GM21423 (cell line): ENCODE measurements around the gene ASTN2.

Experiments used
- ATAC-seq: cut with Tn5 transposase; IDR thresholded peaks from one replicate; pipeline ENCODE4 v1.9.1; 2021; ENCODE audit warnings: mild to moderate bottlenecking, moderate library complexity; ENCODE audit not compliant: unreplicated experiment

Gene ASTN2

GRCh38 chr9:117253261-117253660 lies 161.6 kb downstream of the ASTN2 start:
- ATAC-seq: no peak

- ATAC-seq: no peak
Measured at GRCh38 chr9:117250610-117251215, 164.1 kb downstream of the ASTN2 start.

GRCh38 chr9:117249799-117250198 lies 165.1 kb downstream of the ASTN2 start:
- ATAC-seq: no peak

- ATAC-seq: no peak
Measured at GRCh38 chr9:117247266-117247665, 167.6 kb downstream of the ASTN2 start.

GRCh38 chr9:117245175-117245829 lies 169.6 kb downstream of the ASTN2 start:
- no peak for ATAC-seq

GRCh38 chr9:117242082-117242481 lies 172.8 kb downstream of the ASTN2 start:
- ATAC-seq: no peak

GRCh38 chr9:117239428-117239827 lies 175.4 kb downstream of the ASTN2 start:
- ATAC-seq: no peak

GRCh38 chr9:117234103-117234502 lies 180.8 kb downstream of the ASTN2 start:
- ATAC-seq: no peak

- no peak for ATAC-seq
Measured at GRCh38 chr9:117233016-117233415, 181.8 kb downstream of the ASTN2 start.

- no peak for ATAC-seq
Measured at GRCh38 chr9:117232281-117232680, 182.6 kb downstream of the ASTN2 start.

- ATAC-seq: no peak
Measured at GRCh38 chr9:117231012-117231411, 183.8 kb downstream of the ASTN2 start.

- ATAC-seq: no peak
Measured at GRCh38 chr9:117224695-117225094, 190.2 kb downstream of the ASTN2 start.

- no peak for ATAC-seq
Measured at GRCh38 chr9:117218951-117219350, 195.9 kb downstream of the ASTN2 start.

GRCh38 chr9:117214416-117214815 lies 200.4 kb downstream of the ASTN2 start:
- no peak for ATAC-seq

- no peak for ATAC-seq
Measured at GRCh38 chr9:117211280-117211679, 203.6 kb downstream of the ASTN2 start.

- ATAC-seq: no peak
Measured at GRCh38 chr9:117205806-117206205, 209.1 kb downstream of the ASTN2 start.

GRCh38 chr9:117204971-117205370 lies 209.9 kb downstream of the ASTN2 start:
- ATAC-seq: no peak

- ATAC-seq: no peak
Measured at GRCh38 chr9:117191504-117192261, 223.2 kb downstream of the ASTN2 start.

GRCh38 chr9:117189121-117189520 lies 225.7 kb downstream of the ASTN2 start:
- no peak for ATAC-seq

GRCh38 chr9:117188394-117188793 lies 226.5 kb downstream of the ASTN2 start:
- ATAC-seq: no peak

- ATAC-seq: no peak
Measured at GRCh38 chr9:117187498-117187897, 227.4 kb downstream of the ASTN2 start.

- ATAC-seq: no peak
Measured at GRCh38 chr9:117184173-117184572, 230.7 kb downstream of the ASTN2 start.
